OCI-LY1 (cell line): ENCODE results near the gene PEX11B.

ENCODE experiments used
- CTCF ChIP-seq: fragments of 200-600 bp; sonication (generic), shearing (Covaris generic); IDR thresholded peaks from 2 replicates; pipeline ENCODE4 v1.5.1; 2017; ENCODE audit warnings: mild to moderate bottlenecking, antibody characterized with exemption, low read length, moderate library complexity, mixed read lengths
- EZH2 ChIP-seq: fragments of 200-600 bp; sonication (generic), shearing (Covaris generic); IDR thresholded peaks from 2 replicates; pipeline ENCODE4 v1.8.0; 2017; ENCODE audit warnings: borderline replicate concordance, mixed run types, mild to moderate bottlenecking, antibody characterized with exemption, low read length, moderate library complexity, mixed read lengths

DNA sequence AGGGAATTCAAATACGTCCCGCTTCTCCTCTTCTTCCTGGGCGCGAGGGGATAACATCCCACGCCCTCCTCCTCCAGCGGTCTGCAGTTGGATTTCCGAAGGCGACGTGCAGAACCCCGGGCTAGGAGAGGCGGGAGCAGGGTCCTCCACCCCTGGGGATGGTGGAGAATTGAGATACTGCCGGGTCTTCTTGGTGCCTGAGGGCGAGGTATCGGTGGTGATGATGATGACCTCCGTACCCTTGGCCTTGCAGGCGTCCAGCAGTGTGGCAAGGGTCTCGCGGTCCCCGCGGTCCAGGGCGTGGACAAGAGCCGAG is 42.5 kb upstream of the PEX11B start:
- no peak for TF ChIP-seq EZH2
- TF ChIP-seq CTCF: no peak
